Tibial nerve (tissue), 4 donors: ENCODE data around the gene GNL3.

Experiments used
- EP300 ChIP-seq, 2 donors: sonication (generic); formaldehyde crosslinking; IDR thresholded peaks; one replicate each; pipeline ENCODE4 v1.6.1; 2017; ENCODE audit warnings: antibody characterized with exemption in 2 of 2, mild to moderate bottlenecking in 1 of 2
- POLR2A ChIP-seq, 2 donors: fragments of 450-650 bp; IDR thresholded peaks; one replicate each; pipeline ENCODE4 v1.6.1; 2017; ENCODE audit warnings: antibody characterized with exemption in 2 of 2, mild to moderate bottlenecking in 2 of 2, moderate library complexity in 2 of 2
- TF ChIP-seq, protein P1 (sequence below), 5 experiments: fragments of 200-600 bp in 3 of 5; fragments of 450-650 bp in 2 of 5; sonication (generic) in 3 of 5; IDR thresholded peaks; one replicate each; pipeline ENCODE4 v1.5.1; 2016 to 2019; ENCODE audit warnings: antibody characterized with exemption in 5 of 5, mild to moderate bottlenecking in 3 of 5, moderate library complexity in 2 of 5

DNA sequence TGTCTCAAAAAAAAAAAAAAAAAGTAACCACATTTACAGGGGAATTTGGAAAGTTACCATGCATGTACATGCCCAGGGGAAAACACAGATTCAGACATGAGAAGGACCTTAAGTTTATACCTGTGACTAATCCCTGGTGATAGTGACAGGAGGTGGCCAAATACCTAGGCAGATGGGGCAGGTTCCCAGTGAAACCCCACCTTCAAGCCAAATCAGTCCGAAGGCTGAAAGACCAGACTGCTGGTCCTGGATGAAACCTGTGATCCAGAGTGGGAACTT lies 35.8 kb downstream of the GNL3 start:
- TF ChIP-seq, protein P1, sequence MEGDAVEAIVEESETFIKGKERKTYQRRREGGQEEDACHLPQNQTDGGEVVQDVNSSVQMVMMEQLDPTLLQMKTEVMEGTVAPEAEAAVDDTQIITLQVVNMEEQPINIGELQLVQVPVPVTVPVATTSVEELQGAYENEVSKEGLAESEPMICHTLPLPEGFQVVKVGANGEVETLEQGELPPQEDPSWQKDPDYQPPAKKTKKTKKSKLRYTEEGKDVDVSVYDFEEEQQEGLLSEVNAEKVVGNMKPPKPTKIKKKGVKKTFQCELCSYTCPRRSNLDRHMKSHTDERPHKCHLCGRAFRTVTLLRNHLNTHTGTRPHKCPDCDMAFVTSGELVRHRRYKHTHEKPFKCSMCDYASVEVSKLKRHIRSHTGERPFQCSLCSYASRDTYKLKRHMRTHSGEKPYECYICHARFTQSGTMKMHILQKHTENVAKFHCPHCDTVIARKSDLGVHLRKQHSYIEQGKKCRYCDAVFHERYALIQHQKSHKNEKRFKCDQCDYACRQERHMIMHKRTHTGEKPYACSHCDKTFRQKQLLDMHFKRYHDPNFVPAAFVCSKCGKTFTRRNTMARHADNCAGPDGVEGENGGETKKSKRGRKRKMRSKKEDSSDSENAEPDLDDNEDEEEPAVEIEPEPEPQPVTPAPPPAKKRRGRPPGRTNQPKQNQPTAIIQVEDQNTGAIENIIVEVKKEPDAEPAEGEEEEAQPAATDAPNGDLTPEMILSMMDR (IDR thresholded peaks at IDR 0.05) = no peak
- TF ChIP-seq POLR2A (IDR thresholded peaks at IDR 0.05) = no peak
- TF ChIP-seq EP300 (IDR thresholded peaks at IDR 0.05) = no peak
